Fibroblast of skin of right quadriceps (primary cell): ENCODE measurements around the gene GPR183.

Experiments used
- DNase-seq: peaks from one replicate; pipeline ENCODE4 v3.0.0-alpha.2; 2013

Gene GPR183

GRCh38 chr13:99290894-99291293, 16.3 kb downstream of the GPR183 start:
- DNase-seq, result no peak

DNA sequence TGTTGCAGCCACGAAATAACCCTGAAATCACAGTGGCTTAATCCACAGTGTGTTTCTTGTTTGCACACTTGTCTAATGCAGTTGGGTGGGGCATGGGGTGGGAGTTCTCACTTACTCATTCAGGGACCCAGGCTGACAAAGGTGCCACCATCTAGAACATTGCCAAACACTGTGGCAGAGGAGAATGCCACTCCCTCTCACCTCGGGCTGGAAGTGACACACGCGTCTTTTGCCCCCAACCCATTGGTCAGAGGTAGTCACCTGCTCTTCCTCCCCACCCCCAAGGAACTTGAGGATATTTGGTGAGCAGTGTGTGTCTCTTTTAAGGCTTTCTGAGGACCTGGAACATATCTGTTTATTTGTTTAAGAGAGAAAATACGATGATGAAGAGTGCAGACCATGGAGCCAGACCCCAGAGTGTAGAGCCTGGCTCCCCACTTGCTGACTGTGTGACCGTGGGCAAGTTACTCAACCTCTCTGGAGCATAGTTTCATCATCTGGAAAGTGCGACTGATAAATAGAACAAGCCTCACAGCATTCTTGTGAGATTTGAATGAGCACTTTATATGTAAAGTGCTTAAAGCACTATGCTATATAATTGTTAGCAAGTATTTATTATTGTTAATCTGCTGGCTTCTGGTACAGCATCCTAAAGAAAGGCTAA, 17.4 kb downstream of the GPR183 start:
- no peak for DNase-seq

- no peak for DNase-seq
Observed at GRCh38 chr13:99289271-99289670, 17.9 kb downstream of the GPR183 start.

GRCh38 chr13:99288089-99288488, 19.1 kb downstream of the GPR183 start:
- no peak for DNase-seq

DNA sequence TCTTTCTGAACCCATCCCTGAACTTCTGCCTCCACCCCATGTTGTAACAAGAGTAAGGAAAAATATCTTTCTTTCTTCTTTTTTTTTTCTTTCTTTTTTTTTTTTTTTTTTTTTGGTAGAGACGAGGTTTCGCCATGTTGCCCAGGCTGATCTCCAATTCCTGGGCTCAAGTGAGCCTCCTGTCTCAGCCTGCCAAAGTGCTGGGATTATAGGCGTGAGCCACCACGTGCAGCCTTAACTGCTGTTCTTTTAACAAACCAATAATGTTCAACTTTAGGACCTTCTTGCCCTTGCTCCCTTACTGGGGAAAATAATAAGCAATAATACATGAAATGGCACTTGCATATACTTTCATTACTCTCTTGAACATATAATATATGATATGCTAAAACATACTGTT, 19.6 kb downstream of the GPR183 start:
- DNase-seq, result no peak

DNA sequence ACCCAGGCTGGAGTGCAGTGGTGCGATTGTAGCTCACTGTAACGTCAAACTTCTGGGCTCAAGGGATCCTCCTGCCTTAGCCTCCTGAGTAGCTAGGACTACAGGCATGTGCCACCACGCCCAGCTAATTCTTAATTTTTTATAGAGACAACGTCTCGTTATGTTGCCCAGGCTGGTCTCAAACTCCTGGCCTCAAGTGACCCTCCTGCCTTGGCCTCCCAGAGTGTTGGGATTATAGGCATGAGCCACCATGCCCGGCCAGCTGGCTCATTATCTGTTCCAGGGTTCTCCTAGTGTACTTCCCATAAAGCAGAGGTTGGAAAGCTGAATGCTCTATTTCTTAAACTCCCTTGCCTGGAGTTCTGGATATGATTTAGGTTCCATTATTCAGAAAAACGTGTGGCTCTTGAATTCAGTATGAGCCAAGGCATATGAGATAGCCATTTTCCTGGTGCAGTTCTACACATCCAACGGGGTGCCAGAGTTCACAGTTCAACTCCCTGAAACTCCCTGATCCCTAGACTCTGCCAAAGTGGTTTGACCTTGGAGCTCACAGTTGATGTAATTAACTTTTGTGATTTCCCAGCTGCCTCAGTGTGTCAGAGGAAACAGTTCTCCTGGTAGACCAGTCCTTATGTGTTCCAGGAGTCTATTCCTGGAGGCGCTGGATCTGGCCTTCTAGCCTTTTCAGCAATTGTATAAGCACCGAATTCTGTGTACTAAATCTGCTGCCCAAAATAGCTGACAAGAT, 21.6 kb downstream of the GPR183 start:
- DNase-seq, result no peak

- peak; percentile 46 for DNase-seq
Observed at GRCh38 chr13:99282264-99283231, 24.7 kb downstream of the GPR183 start.

DNA sequence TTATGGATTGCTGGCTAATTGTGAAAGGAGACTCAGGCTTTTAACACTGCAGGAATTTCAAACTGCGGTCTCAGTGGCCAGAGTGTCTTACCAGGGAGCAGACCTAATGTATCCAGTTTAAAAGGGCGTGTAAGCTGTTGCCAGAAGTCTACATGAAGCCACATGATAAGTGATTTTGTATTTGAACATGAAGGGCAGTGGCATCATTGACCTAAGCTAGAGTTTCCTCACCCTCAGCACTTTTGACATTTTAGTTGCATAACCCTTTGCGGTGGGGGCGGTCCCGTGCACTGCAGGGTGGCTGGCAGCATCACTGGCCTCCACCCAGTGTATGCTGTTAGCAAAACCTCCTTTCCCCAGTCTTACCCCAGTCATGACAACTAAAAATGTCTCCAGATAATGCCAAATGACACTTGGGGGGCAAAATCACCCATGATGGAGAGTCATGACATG, 25.4 kb downstream of the GPR183 start:
- no peak for DNase-seq

DNA sequence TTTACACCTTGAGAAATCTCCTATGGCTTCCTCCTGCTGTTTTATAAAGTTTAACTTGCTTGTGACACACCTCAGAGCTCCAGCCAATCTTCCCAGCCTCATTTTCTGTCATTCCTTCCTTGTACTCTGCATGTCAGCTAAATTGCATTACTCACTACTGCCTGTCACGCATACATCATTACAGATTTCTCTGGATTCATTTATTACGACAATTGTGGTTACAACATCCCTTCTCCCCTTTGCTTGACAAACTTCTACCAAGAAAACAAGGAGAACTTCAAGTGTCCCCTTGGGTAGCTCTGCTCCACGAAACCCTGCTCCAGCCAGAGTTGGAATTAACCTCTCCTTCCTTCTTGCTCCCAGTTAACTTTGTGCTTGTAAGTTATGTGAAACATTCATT, 27.0 kb downstream of the GPR183 start:
- peak; percentile 82 for DNase-seq

DNA sequence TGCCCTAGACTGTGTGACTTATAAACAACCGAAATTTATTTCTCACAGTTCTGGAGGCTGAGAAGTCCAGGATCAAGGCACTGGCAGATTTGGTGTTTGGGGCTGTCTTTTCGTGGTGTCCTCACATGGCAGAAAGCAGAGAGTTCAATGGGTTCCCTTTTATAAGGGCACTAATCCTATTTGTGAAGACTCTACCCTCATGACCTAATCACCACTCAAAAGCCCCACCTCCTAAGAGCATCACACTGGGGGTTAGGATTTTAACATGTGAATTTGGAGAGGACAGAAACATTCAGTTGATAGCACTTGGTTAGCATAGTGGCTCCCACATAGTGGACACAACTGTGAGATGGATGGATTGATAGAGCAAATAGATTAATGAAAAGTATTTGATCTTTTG, 27.6 kb downstream of the GPR183 start:
- no peak for DNase-seq

DNA sequence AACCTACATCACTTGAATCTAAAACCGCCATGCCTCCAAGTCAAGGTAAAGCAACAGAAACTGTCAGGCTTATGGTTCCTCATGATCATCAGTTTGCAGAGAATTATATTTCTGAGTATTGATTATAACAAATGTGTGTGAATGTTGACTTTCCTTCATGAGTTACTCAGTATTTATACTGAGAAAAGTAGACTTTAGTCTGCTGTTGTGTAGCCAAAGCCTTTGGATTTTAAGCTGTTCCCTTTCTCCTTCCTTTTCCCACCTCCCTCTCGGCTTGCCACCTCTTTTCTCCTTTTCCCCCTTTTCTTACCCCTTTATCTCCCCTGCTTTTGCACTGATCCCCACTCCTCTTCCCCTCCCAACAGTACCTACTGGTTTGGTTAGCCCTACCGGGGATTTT, 28.4 kb downstream of the GPR183 start:
- DNase-seq, result no peak

DNA sequence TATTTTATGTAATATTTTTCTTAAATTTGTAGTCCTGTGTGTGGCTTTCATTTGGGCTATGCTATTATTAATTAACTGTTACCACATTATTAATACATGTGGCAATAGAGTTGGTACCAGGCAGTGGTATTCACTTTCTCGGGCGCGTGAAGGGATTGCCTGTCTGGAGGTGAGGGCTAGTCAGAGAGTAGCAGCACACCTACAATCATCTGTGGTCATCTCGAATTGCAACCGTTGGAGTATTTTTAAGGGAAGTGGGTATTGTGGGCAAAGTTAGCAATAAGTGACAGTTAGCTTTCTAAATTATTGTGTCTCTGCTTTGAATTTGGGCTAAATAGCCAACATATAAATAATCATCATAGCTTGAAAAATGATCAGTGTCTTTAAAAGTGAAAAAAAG, 29.0 kb downstream of the GPR183 start:
- no peak for DNase-seq

DNA sequence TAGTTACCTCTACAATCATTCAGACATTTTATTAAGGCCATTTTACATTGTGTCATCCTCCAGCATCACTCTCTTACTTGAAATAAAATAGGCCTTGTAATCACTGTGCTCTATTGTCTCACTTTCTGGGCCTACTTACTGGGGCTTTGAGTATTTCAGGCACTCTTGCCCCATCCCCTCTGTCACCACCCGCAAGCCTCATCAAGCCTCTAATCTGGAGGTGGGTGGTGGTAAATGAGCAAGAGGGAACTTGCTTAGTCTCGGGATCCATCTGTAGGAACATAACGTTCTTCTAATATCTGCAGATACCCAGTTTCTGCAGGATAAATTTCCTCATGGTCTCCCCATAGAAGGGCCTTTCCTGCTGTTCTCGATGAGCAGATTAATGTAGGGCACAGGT, 29.6 kb downstream of the GPR183 start:
- no peak for DNase-seq

GRCh38 chr13:99276706-99277105, 30.5 kb downstream of the GPR183 start:
- no peak for DNase-seq

- DNase-seq, result peak; percentile 78
Observed at GRCh38 chr13:99275093-99275469, 32.1 kb downstream of the GPR183 start.

DNA sequence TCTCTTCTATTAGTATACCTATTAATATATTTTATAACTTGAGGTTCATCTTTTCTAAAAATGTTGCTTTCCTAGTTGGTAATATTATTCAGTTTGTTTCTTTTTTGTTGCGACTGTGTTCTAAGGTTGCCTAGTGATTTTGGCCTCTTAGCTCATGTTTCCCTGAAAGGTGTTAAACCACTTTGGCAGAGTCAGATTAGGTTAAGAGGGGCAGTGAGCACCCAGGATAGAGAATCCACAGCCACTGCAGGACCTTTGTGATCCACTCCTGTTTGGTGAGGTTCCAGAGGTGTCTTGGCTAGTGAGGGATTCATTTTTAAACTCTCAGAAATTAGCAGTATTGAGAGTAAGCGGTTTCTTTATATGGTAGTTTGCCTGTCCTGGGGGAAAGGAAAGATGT, 34.1 kb downstream of the GPR183 start:
- DNase-seq, result no peak

DNA sequence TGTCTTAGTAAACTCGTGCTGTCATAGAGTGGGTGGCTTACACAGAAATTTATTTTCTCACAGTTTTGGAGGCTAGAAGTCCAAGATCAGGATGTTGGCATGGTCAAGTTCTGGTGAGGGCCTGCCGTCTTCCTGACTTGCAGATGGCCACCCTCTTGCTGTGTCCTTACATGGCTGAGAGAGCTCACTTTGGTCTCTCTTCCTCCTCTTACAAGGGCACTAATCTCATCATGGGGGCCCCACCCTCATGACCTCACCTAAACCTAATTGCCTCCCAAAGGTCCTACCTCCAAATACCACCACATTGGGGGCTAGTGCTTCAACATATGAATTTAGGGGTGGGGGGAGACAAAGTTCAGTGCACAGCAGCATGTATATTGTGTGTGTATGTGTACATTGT, 34.7 kb downstream of the GPR183 start:
- no peak for DNase-seq

GRCh38 chr13:99271249-99271648, 36.0 kb downstream of the GPR183 start:
- DNase-seq, result no peak

DNA sequence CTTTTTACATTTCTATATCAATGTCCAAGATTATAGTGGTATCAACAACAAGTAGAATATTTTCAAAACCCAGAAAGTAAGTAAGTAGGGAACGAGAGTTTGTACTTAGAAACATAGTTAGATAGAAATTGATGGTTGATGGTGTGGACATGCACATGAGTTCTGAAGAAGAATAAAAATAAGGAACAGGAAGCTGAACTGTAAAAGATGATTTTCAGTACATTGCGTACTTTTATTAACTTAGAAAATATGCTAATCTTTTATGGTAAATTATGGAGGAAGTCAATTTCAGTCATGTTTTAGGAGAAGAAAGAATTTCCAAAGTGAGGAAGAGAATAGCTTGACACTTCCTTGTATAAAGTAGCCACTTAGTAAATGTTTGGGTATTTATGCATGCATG, 36.7 kb downstream of the GPR183 start:
- DNase-seq, result no peak

- DNase-seq, result peak; percentile 63
Observed at GRCh38 chr13:99269627-99270241, 37.5 kb downstream of the GPR183 start.

- DNase-seq, result no peak
Observed at GRCh38 chr13:99268822-99269221, 38.4 kb downstream of the GPR183 start.

- no peak for DNase-seq
Observed at GRCh38 chr13:99267927-99268326, 39.3 kb downstream of the GPR183 start.

- DNase-seq, result no peak
Observed at GRCh38 chr13:99266827-99267226, 40.4 kb downstream of the GPR183 start.
